Measurements from ENCODE around the gene TANK.

Gene TANK, protein sequence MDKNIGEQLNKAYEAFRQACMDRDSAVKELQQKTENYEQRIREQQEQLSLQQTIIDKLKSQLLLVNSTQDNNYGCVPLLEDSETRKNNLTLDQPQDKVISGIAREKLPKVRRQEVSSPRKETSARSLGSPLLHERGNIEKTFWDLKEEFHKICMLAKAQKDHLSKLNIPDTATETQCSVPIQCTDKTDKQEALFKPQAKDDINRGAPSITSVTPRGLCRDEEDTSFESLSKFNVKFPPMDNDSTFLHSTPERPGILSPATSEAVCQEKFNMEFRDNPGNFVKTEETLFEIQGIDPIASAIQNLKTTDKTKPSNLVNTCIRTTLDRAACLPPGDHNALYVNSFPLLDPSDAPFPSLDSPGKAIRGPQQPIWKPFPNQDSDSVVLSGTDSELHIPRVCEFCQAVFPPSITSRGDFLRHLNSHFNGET

GRCh38 chr2:161160226-161161073, at the start of gene TANK:
TSS of gene TANK (plus strand) at chr2:161160428. CDS start at chr2:161179663, 19,235 bp downstream.
- Histone ChIP-seq H3K27me3 (replicated peaks; ENCODE audit: control insufficient read depth, insufficient read depth, low read length) (no peaks in the 10 kb centered on the region), H3K9me3 (ENCODE audit: control insufficient read depth, low read length) (no peaks in the 10 kb centered on the region), H3K36me3 (ENCODE audit: control insufficient read depth, insufficient read depth, low read length, severe bottlenecking) (peaks cover 15% of the 10 kb centered on the region), H3K4me1 (ENCODE audit: control insufficient read depth, insufficient read depth, low read length) (peaks cover 46% of the 10 kb centered on the region), H3K9ac (ENCODE audit: low read length) (peak within 1 kb of the TSS; percentile 100), H3K4me3 (ENCODE audit: low read length) (peak within 1 kb of the TSS; percentile 89)
- peak; percentile 99 for DNase-seq (ENCODE audit: low read depth)

DNA sequence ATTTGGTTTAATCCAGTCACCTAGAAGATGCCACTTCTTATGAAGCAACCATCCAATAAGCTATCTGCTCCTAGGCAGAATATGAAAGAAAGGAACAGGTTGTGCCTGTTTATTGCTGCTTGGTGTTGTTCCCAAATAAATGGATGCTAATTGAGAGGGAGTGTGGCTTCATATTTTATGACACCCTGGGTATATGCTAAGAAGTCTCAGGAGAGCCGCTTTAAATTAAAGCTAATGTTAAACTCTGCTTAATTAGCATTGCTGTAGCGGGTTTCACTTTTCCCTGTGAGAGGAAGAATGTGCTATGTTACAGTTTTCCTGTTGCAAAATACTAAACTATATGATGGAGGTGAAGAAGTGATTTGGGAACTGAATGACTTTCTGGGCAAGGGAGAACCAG, 48.7 kb upstream of the TANK start:
- Histone ChIP-seq H3K9ac (ENCODE audit: low read length) (no peak overlapping the region), H3K4me3 (ENCODE audit: low read length) (no peak overlapping the region), H3K36me3 (ENCODE audit: control insufficient read depth, insufficient read depth, low read length, severe bottlenecking) (no peaks in the 10 kb centered on the region), H3K27me3 (replicated peaks; ENCODE audit: control insufficient read depth, insufficient read depth, low read length) (no peaks in the 10 kb centered on the region), H3K4me1 (ENCODE audit: control insufficient read depth, insufficient read depth, low read length) (no peaks in the 10 kb centered on the region), H3K9me3 (ENCODE audit: control insufficient read depth, low read length) (no peaks in the 10 kb centered on the region)
- no peak for DNase-seq (ENCODE audit: low read depth)

DNA sequence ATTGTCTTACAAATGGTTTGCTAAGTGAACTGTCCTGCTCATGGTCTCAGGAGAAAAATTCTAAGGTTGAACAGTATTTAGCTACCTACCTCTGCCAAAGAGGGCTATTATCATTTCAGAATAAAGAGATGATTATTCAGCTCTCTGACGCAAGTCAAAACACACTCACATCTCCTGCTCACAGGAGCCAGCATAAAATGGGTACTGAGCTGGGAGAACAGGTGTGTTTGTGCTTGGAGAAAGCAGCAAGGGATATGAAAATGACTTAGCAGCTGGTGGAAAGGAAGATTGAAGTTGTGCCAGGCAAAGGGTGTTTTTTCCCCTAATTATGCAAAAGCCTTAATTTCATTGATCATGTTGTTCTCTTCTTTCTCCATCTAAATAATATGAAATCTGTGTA, 47.3 kb upstream of the TANK start:
- Histone ChIP-seq H3K36me3 (ENCODE audit: control insufficient read depth, insufficient read depth, low read length, severe bottlenecking) (no peaks in the 10 kb centered on the region), H3K4me1 (ENCODE audit: control insufficient read depth, insufficient read depth, low read length) (no peaks in the 10 kb centered on the region), H3K4me3 (ENCODE audit: low read length) (no peak overlapping the region), H3K9me3 (ENCODE audit: control insufficient read depth, low read length) (no peaks in the 10 kb centered on the region), H3K27me3 (replicated peaks; ENCODE audit: control insufficient read depth, insufficient read depth, low read length) (no peaks in the 10 kb centered on the region), H3K9ac (ENCODE audit: low read length) (no peak overlapping the region)
- no peak for DNase-seq (ENCODE audit: low read depth)

- Histone ChIP-seq H3K4me3 (ENCODE audit: low read length) (no peak overlapping the region), H3K36me3 (ENCODE audit: control insufficient read depth, insufficient read depth, low read length, severe bottlenecking) (no peaks in the 10 kb centered on the region), H3K4me1 (ENCODE audit: control insufficient read depth, insufficient read depth, low read length) (no peaks in the 10 kb centered on the region), H3K9ac (ENCODE audit: low read length) (no peak overlapping the region), H3K27me3 (replicated peaks; ENCODE audit: control insufficient read depth, insufficient read depth, low read length) (no peaks in the 10 kb centered on the region), H3K9me3 (ENCODE audit: control insufficient read depth, low read length) (no peaks in the 10 kb centered on the region)
- no peak for DNase-seq (ENCODE audit: low read depth)
These were observed 46.3 kb upstream of the TANK start for GRCh38 chr2:161113693-161114575.

DNA sequence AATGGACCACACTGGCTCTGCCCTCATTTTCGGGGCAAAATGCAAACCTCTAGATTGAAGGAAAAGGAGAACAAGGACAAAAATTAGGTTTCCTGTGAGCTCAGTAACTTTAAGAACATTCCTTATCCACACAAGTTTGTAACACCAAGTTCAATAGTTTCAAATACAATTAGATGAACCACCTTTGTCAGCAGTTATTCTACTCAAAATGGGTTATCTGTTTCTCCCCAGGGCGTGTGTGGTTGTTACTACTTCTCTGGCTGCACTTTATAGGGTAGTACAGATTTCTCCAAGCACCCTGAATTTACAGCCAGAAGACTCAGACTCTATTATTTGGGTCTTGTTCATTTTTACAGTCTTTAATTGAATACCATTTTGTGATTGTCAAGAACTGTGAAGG, 45.0 kb upstream of the TANK start:
- Histone ChIP-seq H3K36me3 (ENCODE audit: control insufficient read depth, insufficient read depth, low read length, severe bottlenecking) (no peaks in the 10 kb centered on the region), H3K4me1 (ENCODE audit: control insufficient read depth, insufficient read depth, low read length) (no peaks in the 10 kb centered on the region), H3K9me3 (ENCODE audit: control insufficient read depth, low read length) (no peaks in the 10 kb centered on the region), H3K4me3 (ENCODE audit: low read length) (no peak overlapping the region), H3K27me3 (replicated peaks; ENCODE audit: control insufficient read depth, insufficient read depth, low read length) (no peaks in the 10 kb centered on the region), H3K9ac (ENCODE audit: low read length) (no peak overlapping the region)
- DNase-seq (ENCODE audit: low read depth), result no peak

DNA sequence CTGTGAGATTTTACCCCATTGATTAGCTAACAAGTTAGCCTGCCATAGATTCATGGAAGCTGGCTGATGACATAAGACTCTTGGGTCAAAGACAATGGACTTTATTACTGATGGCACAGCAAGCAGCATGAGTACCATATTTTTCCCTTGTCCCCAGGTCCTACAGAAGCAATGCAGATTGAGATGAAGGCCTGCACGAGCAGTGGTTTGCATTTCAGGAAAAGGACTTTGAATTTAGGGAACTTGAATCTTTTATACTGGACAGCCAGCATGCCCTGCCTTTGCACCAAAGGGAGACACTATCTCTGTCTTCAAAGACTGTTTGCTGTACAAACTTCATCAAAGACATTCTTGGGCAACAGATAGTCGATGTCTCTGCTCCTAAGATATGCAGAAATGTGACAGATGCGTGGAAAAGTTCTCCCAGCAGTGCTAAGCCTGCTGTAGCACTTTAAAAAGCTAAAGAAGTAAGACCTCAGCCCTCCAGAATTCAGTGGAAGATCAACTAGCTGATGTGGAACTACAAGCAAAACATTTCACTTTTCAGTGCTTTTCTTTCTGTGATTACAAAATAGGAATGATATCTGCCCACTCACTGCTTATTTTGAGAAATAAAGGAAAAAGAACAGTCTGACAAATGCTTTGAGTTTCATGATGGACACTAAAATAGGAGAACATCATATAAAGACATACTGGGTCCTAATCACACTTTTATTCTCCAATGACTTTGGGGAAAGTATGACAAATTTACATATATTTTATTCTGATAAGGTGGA, 44.4 kb upstream of the TANK start:
- Histone ChIP-seq H3K4me3 (ENCODE audit: low read length) (no peak overlapping the region), H3K9me3 (ENCODE audit: control insufficient read depth, low read length) (no peaks in the 10 kb centered on the region), H3K27me3 (replicated peaks; ENCODE audit: control insufficient read depth, insufficient read depth, low read length) (no peaks in the 10 kb centered on the region), H3K4me1 (ENCODE audit: control insufficient read depth, insufficient read depth, low read length) (no peaks in the 10 kb centered on the region), H3K36me3 (ENCODE audit: control insufficient read depth, insufficient read depth, low read length, severe bottlenecking) (no peaks in the 10 kb centered on the region), H3K9ac (ENCODE audit: low read length) (no peak overlapping the region)
- peak; percentile 39 for DNase-seq (ENCODE audit: low read depth)

DNA sequence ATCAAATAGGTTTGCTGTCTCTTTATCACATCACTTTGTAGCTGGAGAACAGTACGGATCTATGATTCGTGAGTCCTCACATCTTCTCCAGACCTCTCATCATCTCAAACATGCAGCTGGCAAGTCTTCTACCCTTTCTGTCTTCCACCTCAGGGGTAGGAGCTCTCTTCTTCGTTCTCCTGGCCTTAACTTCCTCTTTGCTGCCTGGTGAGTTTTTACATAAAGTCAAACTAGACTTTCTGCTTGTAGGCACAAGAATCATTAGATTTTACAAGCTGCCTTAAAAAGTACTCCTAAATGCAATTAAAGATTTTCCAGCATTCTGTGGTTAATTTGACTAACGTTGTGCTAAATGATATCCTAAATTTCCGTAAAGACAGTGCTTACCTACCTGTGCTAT, 43.7 kb upstream of the TANK start:
- H3K4me3 ChIP-seq (ENCODE audit: low read length), result no peak overlapping the region
- no peaks in the 10 kb centered on the region for H3K9me3 ChIP-seq (ENCODE audit: control insufficient read depth, low read length)
- DNase-seq (ENCODE audit: low read depth), result no peak
- H3K9ac ChIP-seq (ENCODE audit: low read length), result no peak overlapping the region
- H3K4me1 ChIP-seq (ENCODE audit: control insufficient read depth, insufficient read depth, low read length), result no peaks in the 10 kb centered on the region
- H3K27me3 ChIP-seq (replicated peaks; ENCODE audit: control insufficient read depth, insufficient read depth, low read length), result no peaks in the 10 kb centered on the region
- H3K36me3 ChIP-seq (ENCODE audit: control insufficient read depth, insufficient read depth, low read length, severe bottlenecking), result no peaks in the 10 kb centered on the region

DNA sequence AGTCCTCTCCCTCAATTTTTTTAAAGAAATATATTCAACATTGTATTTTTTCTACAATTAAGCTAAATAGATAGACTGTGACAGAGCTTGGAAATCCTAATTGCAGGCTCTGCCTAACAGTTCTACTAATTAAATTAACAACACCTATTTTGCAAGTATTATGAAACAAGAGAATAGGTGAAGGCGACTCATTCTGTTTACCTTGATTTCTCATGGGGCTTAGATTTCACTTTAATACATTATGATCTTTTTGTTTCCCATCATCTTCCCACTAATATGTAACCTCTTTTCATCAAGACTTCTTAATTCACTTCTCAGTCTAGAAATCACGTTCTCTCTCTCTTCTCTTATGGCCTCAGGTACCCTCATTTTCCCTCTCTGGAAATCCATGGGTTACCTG, 42.7 kb upstream of the TANK start:
- Histone ChIP-seq H3K36me3 (ENCODE audit: control insufficient read depth, insufficient read depth, low read length, severe bottlenecking) (no peaks in the 10 kb centered on the region), H3K9me3 (ENCODE audit: control insufficient read depth, low read length) (no peaks in the 10 kb centered on the region), H3K9ac (ENCODE audit: low read length) (no peak overlapping the region), H3K4me1 (ENCODE audit: control insufficient read depth, insufficient read depth, low read length) (peaks cover under 1% of the 10 kb centered on the region), H3K27me3 (replicated peaks; ENCODE audit: control insufficient read depth, insufficient read depth, low read length) (no peaks in the 10 kb centered on the region), H3K4me3 (ENCODE audit: low read length) (no peak overlapping the region)
- no peak for DNase-seq (ENCODE audit: low read depth)

DNA sequence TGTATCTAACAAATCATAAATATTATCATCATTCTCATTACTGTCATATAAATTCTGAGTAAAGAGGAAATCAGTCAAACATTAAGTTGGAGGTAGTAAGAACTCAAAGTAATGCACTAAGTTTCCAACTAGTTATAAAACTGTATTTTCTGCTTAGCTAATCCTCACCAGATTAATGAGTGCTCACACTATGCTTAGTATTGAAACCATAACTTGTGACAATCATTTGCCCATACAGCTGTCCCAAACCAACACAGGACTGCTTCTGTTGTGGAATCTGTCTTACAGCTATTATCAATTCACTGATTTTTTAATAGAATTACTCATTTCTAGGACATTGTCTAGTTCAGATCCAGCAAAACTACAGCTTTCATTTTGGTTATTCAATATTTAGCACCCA, 41.5 kb upstream of the TANK start:
- no peaks in the 10 kb centered on the region for H3K9me3 ChIP-seq (ENCODE audit: control insufficient read depth, low read length)
- peaks cover 10% of the 10 kb centered on the region for H3K4me1 ChIP-seq (ENCODE audit: control insufficient read depth, insufficient read depth, low read length)
- no peak overlapping the region for H3K4me3 ChIP-seq (ENCODE audit: low read length)
- H3K36me3 ChIP-seq (ENCODE audit: control insufficient read depth, insufficient read depth, low read length, severe bottlenecking), result no peaks in the 10 kb centered on the region
- no peak for DNase-seq (ENCODE audit: low read depth)
- H3K27me3 ChIP-seq (replicated peaks; ENCODE audit: control insufficient read depth, insufficient read depth, low read length), result no peaks in the 10 kb centered on the region
- H3K9ac ChIP-seq (ENCODE audit: low read length), result no peak overlapping the region

DNA sequence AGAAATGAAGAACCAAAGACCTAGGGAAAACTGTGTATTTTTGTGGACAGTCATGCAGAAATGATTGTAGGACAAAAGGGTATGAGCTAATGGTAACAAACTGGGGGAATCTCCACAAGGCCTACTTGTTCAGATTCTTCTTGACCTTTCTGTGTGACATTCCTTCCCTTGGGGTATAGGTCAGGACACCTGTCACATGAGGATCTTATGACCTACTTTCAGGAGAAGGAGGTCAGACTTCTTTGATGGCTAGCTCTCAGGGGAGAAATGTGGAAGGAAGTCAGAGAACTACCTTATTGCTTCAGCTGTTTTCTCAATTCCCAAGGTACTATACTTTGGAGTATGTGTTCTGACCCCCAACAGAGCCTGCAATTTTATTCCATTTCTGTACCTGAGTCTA, 40.7 kb upstream of the TANK start:
- H3K9ac ChIP-seq (ENCODE audit: low read length), result no peak overlapping the region
- no peak overlapping the region for H3K4me3 ChIP-seq (ENCODE audit: low read length)
- DNase-seq (ENCODE audit: low read depth), result no peak
- H3K4me1 ChIP-seq (ENCODE audit: control insufficient read depth, insufficient read depth, low read length), result peaks cover 18% of the 10 kb centered on the region
- H3K9me3 ChIP-seq (ENCODE audit: control insufficient read depth, low read length), result no peaks in the 10 kb centered on the region
- no peaks in the 10 kb centered on the region for H3K36me3 ChIP-seq (ENCODE audit: control insufficient read depth, insufficient read depth, low read length, severe bottlenecking)
- H3K27me3 ChIP-seq (replicated peaks; ENCODE audit: control insufficient read depth, insufficient read depth, low read length), result no peaks in the 10 kb centered on the region

All from adipocyte (in vitro differentiated cells).